GM19238 (cell line): ENCODE data around the gene ADORA1.

Experiments used
- DNase-seq: peaks from one replicate; pipeline ENCODE4 v3.0.0; 2011; ENCODE audit warnings: low spot score; ENCODE audit not compliant: insufficient read length

The ADORA1 gene

GRCh38 chr1:203210988-203211387 is 83.5 kb downstream of the ADORA1 start:
- DNase-seq = no peak

- DNase-seq = no peak
These were observed 84.3 kb downstream of the ADORA1 start for GRCh38 chr1:203211812-203212211.

- no peak for DNase-seq
These were observed 85.6 kb downstream of the ADORA1 start for GRCh38 chr1:203213126-203213525.

DNA sequence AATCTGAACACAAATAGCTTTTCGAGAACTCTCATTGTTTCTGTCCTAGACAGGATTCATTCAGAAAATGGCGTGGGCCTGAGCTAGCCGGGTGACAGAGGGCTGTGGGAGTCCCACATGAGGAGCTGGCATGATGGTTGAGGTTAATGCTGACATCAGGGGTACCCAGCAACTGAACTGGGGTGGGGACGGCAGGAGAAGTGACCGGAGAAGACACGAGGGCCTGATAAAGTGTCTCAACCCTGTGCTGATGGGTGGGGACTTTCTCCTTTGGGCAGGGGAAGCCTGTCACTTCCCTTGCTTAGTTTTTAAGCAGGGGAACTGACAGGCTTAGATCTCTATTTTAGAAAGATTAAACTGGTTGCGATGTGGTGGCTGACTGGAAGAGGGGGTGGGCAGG is 87.3 kb downstream of the ADORA1 start:
- no peak for DNase-seq

DNA sequence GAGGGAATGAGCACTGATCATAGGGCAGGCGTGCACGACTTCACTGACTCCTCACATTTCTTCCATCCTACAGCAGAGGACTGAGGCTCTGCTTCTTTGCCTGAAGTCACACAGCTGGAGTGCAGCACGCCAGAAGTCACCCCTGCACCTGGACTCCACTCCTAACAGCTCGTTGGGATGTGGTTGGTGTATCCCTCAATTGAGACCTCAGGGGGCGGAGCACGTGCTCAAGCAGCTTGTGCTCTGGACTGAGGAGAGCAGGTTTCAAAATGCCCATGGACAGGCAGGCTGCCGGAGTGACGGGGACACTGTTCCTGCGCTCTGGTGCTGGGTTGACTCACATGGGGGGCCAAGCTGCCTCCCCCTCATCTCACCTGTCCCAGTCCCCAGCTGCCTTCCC is 88.0 kb downstream of the ADORA1 start:
- no peak for DNase-seq

DNA sequence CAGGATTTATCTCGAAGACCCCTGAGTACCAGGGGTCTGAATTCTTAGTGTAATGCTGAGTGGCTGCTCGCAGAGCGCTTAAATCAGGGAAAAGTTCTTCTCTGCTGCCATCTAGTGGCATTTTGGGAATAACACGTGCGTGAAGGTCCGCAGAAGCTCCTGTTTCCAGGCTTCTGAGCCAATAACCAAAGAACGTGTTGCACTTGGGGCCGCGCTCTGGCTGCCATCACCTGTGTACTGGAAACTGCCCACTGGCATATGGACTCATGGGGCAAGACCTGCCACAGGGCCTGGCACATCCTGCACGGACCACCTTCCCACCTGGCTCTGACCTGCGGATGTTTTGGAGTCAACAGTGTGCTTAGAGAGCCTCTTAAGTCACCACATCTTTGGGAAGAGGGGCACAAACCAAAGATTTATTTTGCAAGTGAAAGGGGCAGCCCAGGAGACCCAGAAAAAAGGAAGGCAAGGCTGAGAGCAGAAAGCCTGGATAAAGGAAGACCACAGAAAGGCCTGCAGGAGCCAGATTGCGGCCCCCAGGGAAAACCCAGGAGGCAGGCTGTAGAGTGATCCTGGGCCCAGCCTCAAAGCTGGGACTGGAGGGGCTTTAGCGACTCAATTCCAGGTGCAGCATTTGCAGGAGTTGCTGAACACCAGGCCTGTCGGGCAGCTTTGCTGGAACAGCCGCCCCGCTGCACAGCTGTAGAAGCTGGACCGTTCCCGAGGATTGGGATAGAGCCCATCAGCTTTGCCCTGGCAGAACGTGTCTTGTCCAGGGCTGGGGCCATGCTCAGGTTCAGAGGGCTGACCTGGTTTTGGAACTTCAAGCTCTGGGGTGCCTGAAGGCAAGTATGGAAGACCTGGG is 89.0 kb downstream of the ADORA1 start:
- peak; percentile 41 for DNase-seq
